Neural progenitor cell (in vitro differentiated cells): ENCODE data around the gene ITGA3. TPM values are rescaled to one million over a fixed set of nuclear protein-coding genes. Genes with fewer than 3 reads are reported as not detected.

Source experiments
- DNase-seq: peaks from one replicate; pipeline ENCODE4 v3.0.0-alpha.2; 2016; ENCODE audit warnings: low spot score
- H2AFZ ChIP-seq: fragments of 200-600 bp; sonication (generic); replicated peaks from 2 replicates; pipeline ENCODE4 v1.6.1; 2016; ENCODE audit warnings: antibody characterized with exemption
- H3F3A ChIP-seq: fragments of 200-600 bp; sonication (generic); 2 replicates; pipeline ENCODE4 v1.6.1; 2016; ENCODE audit warnings: antibody characterized with exemption, low read depth
- H3K27ac ChIP-seq: fragments of 200-600 bp; sonication (generic); 2 replicates; pipeline ENCODE4 v1.5.1; 2016; ENCODE audit warnings: mild to moderate bottlenecking
- H3K27me3 ChIP-seq: fragments of 200-600 bp; sonication (generic); 2 replicates; pipeline ENCODE4 v1.6.1; 2016; ENCODE audit warnings: mild to moderate bottlenecking, moderate library complexity
- H3K36me3 ChIP-seq: fragments of 200-600 bp; sonication (generic); 2 replicates; pipeline ENCODE4 v1.5.1; 2016
- H3K4me1 ChIP-seq: fragments of 200-600 bp; sonication (generic); 2 replicates; pipeline ENCODE4 v1.6.1; 2016; ENCODE audit warnings: mixed run types
- H3K4me2 ChIP-seq: fragments of 200-600 bp; sonication (generic); 2 replicates; pipeline ENCODE4 v1.6.1; 2016
- H3K4me3 ChIP-seq: fragments of 200-600 bp; sonication (generic); 2 replicates; pipeline ENCODE4 v1.5.1; 2016
- H3K79me2 ChIP-seq: fragments of 200-600 bp; sonication (generic); 2 replicates; pipeline ENCODE4 v1.6.1; 2016; ENCODE audit warnings: low read depth
- H3K9ac ChIP-seq: fragments of 200-600 bp; sonication (generic); 2 replicates; pipeline ENCODE4 v1.6.1; 2016
- H3K9me3 ChIP-seq: fragments of 200-600 bp; sonication (generic); 2 replicates; pipeline ENCODE4 v1.5.1; 2016; ENCODE audit warnings: low read depth
- H4K20me1 ChIP-seq: fragments of 200-600 bp; sonication (generic); 2 replicates; pipeline ENCODE4 v1.6.1; 2016; ENCODE audit warnings: low read depth
- H3K27ac Mint-ChIP-seq: 3 replicates; pipeline ENCODE4 v1.8.0; 2021; ENCODE audit warnings: mixed read lengths
- H3K27me3 Mint-ChIP-seq: 2 replicates; pipeline ENCODE4 v1.8.0; 2022; ENCODE audit warnings: low read depth, mild to moderate bottlenecking, inconsistent platforms, moderate library complexity, mixed read lengths; ENCODE audit not compliant: insufficient read depth
- H3K36me3 Mint-ChIP-seq: 3 replicates; pipeline ENCODE4 v1.8.0; 2021; ENCODE audit warnings: mixed read lengths
- H3K4me1 Mint-ChIP-seq: 3 replicates; pipeline ENCODE4 v1.8.0; 2021; ENCODE audit warnings: mixed read lengths
- H3K4me3 Mint-ChIP-seq: 3 replicates; pipeline ENCODE4 v1.8.0; 2021; ENCODE audit warnings: mild to moderate bottlenecking, moderate library complexity, mixed read lengths
- H3K9me3 Mint-ChIP-seq: 3 replicates; pipeline ENCODE4 v1.8.0; 2020; ENCODE audit warnings: mixed read lengths
- EZH2 ChIP-seq: fragments of 200-600 bp; sonication (generic); IDR thresholded peaks from 2 replicates; pipeline ENCODE4 v1.6.1; 2017; ENCODE audit warnings: antibody characterized with exemption, mild to moderate bottlenecking, moderate library complexity
- EZH2phosphoT487 ChIP-seq: fragments of 200-600 bp; sonication (generic); IDR thresholded peaks from 2 replicates; pipeline ENCODE4 v1.6.1; 2017; ENCODE audit warnings: antibody characterized with exemption
- total RNA-seq: library from RNA; depleted of rRNA; stranded (reverse); fragments of >200 nt; gene quantifications from 2 replicates; pipeline ENCODE4 v1.2.3, GENCODE V29; 2015; ENCODE audit warnings: low replicate concordance
- TF ChIP-seq, protein P1 (sequence below): fragments of 200-600 bp; sonication (generic); IDR thresholded peaks from 2 replicates; pipeline ENCODE4 v1.5.1; 2017; ENCODE audit warnings: antibody characterized with exemption, mild to moderate bottlenecking

ITGA3 gene
- total RNA-seq, 1 donor from 2014 or later: 7.7 TPM

DNA sequence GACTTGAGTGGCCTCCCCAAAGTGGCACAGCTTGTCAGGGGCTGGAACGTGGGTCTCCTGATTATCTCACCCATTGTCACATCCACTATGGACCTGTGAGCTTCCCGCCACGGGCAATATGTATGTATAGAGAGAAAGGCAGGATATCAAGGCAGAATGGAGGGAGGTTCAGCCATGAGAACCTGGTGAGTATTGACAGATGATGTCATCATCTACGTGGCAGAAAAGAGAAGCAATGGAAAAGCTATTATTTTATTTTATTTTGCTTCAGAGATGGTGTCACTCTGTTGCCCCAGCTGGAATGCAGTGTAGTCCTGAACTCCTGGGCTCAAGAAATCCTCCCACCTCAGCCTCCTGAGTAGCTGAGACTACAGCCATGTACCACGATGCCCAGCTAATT is 25.8 kb downstream of the ITGA3 start:
- TF ChIP-seq, protein P1, sequence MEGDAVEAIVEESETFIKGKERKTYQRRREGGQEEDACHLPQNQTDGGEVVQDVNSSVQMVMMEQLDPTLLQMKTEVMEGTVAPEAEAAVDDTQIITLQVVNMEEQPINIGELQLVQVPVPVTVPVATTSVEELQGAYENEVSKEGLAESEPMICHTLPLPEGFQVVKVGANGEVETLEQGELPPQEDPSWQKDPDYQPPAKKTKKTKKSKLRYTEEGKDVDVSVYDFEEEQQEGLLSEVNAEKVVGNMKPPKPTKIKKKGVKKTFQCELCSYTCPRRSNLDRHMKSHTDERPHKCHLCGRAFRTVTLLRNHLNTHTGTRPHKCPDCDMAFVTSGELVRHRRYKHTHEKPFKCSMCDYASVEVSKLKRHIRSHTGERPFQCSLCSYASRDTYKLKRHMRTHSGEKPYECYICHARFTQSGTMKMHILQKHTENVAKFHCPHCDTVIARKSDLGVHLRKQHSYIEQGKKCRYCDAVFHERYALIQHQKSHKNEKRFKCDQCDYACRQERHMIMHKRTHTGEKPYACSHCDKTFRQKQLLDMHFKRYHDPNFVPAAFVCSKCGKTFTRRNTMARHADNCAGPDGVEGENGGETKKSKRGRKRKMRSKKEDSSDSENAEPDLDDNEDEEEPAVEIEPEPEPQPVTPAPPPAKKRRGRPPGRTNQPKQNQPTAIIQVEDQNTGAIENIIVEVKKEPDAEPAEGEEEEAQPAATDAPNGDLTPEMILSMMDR: no peak
- TF ChIP-seq EZH2 (no peak), EZH2phosphoT487 (no peak)
- H3F3A ChIP-seq: peaks cover 16% of the 10 kb centered on the region
- Mint-ChIP-seq H3K36me3 (no peaks in the 10 kb centered on the region), H3K9me3 (no peaks in the 10 kb centered on the region), H3K27me3 (peaks cover 3% of the 10 kb centered on the region), H3K27ac (no peak overlapping the region), H3K4me3 (no peak overlapping the region), H3K4me1 (no peaks in the 10 kb centered on the region)
- no peak overlapping the region for H3K9ac ChIP-seq
- H3K27ac ChIP-seq: no peak overlapping the region
- DNase-seq: no peak
- no peak overlapping the region for H3K4me3 ChIP-seq
- H3K27me3 ChIP-seq: no peaks in the 10 kb centered on the region
- H3K9me3 ChIP-seq: no peaks in the 10 kb centered on the region
- H3K36me3 ChIP-seq: no peaks in the 10 kb centered on the region
- no peak overlapping the region for H2AFZ ChIP-seq
- no peaks in the 10 kb centered on the region for H3K4me1 ChIP-seq
- no peak overlapping the region for H3K4me2 ChIP-seq
- H3K79me2 ChIP-seq: no peaks in the 10 kb centered on the region
- H4K20me1 ChIP-seq: no peaks in the 10 kb centered on the region

DNA sequence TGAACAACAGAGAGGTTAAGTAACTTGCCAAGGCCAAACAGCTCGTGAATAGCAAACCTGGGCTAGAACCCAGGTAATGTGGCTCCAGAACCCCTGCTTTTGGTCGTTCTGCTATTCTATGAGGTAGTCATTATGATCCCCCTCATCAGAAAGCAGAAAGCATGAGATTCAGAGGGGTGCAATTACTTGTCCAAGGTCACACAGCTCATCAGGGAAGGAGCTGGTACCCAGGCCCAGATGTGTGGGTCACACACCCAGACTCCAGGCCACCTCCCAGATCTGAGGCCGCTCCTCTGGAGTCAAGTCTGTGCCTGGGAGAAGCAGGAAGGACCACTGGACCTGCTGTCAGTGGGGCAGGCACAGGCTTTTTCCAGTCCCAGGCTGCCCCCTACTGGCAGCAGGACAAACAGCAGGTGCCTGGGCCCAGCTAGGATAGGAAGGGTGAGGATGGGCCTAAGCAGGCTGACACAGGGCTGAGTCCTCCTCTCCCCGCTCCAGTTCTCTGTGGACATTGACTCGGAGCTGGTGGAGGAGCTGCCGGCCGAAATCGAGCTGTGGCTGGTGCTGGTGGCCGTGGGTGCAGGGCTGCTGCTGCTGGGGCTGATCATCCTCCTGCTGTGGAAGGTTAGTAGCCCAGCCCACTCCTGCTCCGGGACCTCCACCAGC is 31.5 kb downstream of the ITGA3 start:
- peaks cover 5% of the 10 kb centered on the region for H3K4me1 ChIP-seq
- H2AFZ ChIP-seq: no peak overlapping the region
- no peak overlapping the region for H3K4me3 ChIP-seq
- H3K9me3 ChIP-seq: no peaks in the 10 kb centered on the region
- Mint-ChIP-seq H3K27ac (no peak overlapping the region), H3K27me3 (peaks cover 11% of the 10 kb centered on the region), H3K36me3 (no peaks in the 10 kb centered on the region), H3K4me3 (no peak overlapping the region), H3K9me3 (no peaks in the 10 kb centered on the region), H3K4me1 (no peaks in the 10 kb centered on the region)
- TF ChIP-seq EZH2phosphoT487: no peak
- TF ChIP-seq, protein P1: peak; percentile 96
- H3K27ac ChIP-seq: no peak overlapping the region
- H3K36me3 ChIP-seq: no peaks in the 10 kb centered on the region
- H3K27me3 ChIP-seq: no peaks in the 10 kb centered on the region
- DNase-seq: peak; percentile 79
- H3F3A ChIP-seq: peaks cover 16% of the 10 kb centered on the region
- no peak overlapping the region for H3K9ac ChIP-seq
- H3K4me2 ChIP-seq: no peak overlapping the region
- no peaks in the 10 kb centered on the region for H4K20me1 ChIP-seq
- H3K79me2 ChIP-seq: no peaks in the 10 kb centered on the region

DNA sequence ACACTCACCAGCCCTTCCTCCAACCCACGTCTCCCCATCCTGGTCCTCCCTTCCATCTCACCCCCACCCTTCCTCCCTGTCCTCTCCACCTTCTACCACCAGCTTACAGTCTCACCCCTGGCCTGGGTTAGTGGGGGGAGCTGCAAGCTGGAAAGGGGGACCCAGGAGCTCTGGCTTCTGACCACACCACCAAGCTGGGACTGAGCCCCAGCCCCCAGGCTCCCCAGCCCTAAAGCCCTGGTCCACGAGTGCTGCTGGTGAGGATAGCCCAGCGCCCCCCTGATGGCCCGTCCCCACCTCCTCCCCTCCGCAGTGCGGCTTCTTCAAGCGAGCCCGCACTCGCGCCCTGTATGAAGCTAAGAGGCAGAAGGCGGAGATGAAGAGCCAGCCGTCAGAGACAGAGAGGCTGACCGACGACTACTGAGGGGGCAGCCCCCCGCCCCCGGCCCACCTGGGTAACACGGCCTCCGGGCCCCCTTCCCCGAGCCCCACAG is 32.0 kb downstream of the ITGA3 start:
- no peaks in the 10 kb centered on the region for H3K4me1 Mint-ChIP-seq
- no peak for DNase-seq

More for the DNA sequence above, 32.0 kb downstream of the ITGA3 start:
- Histone ChIP-seq H3K79me2 (no peaks in the 10 kb centered on the region), H3K4me2 (no peak overlapping the region), H3K9ac (no peak overlapping the region), H3K4me1 (peaks cover 5% of the 10 kb centered on the region), H3K9me3 (no peaks in the 10 kb centered on the region), H2AFZ (no peak overlapping the region), H4K20me1 (no peaks in the 10 kb centered on the region), H3F3A (peaks cover 16% of the 10 kb centered on the region), H3K27me3 (no peaks in the 10 kb centered on the region), H3K4me3 (no peak overlapping the region), H3K36me3 (no peaks in the 10 kb centered on the region), H3K27ac (no peak overlapping the region)
- no peaks in the 10 kb centered on the region for H3K36me3 Mint-ChIP-seq
- no peak overlapping the region for H3K4me3 Mint-ChIP-seq
- peaks cover 11% of the 10 kb centered on the region for H3K27me3 Mint-ChIP-seq
- TF ChIP-seq, protein P1: no peak
- TF ChIP-seq EZH2phosphoT487: no peak
- TF ChIP-seq EZH2: no peak
- no peaks in the 10 kb centered on the region for H3K9me3 Mint-ChIP-seq
- H3K27ac Mint-ChIP-seq: no peak overlapping the region
